ENCODE data around the gene ACTN4. TPM values are rescaled to one million over a fixed set of nuclear protein-coding genes. Genes with fewer than 3 reads are reported as not detected.

Gene ACTN4
- total and polyA plus RNA-seq, 12 donors, result 148 to 773 (median 558) TPM

DNA sequence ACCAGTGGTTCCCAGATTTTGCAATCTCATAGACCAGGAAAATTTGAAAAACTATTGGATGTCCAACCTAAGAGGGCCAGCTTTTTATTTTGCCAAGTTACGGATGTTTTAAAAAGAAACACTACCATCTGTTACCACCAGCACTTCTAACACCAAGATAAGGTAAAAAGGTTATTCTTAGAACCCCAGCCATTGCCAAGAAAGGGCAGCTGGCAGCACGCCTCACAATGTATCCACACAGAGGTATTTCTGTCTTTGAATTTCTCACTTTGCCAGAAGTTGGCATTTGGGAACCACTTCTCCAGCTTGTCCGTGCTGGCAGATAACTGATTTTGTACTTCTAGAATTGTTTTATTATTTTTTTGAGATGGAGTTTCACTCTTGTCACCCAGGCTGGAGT, 68.1 kb downstream of the ACTN4 start:
- Histone ChIP-seq H3K4me1 (replicated peaks in 1 of 2) (peaks cover 38 to 47% of the 10 kb centered on the region in 2 donors), H3K4me3 (no peak overlapping the region), H3K9me3 (replicated peaks in 1 of 3) (no peaks in the 10 kb centered on the region), H3K27ac (peak overlapping the region in 2 of 5 donors; percentile 44 to 89), H3K36me3 (replicated peaks in 1 of 2) (peaks cover 0 to 91% of the 10 kb centered on the region in 2 donors), H3K27me3 (no peaks in the 10 kb centered on the region)
- 56 to 74% (median 65%) methylated on average over 3 of the region's 3 CpGs for WGBS, 4 donors
- intact Hi-C loops (cut with DNase I), result no loop called here
- TF ChIP-seq POLR2A (IDR thresholded peaks at IDR 0.05), result no peak
- peak in 3 of 6 experiments; percentile 20 to 27 (median 21) for TF ChIP-seq CTCF (IDR thresholded peaks at IDR 0.05)
- DNase-seq, result peak in 3 of 7 donors; percentile 68 to 86 (median 70)

GRCh38 chr19:38717051-38717450, 69.6 kb downstream of the ACTN4 start:
- H3K27ac ChIP-seq, result no peak overlapping the region
- intact Hi-C loops (cut with DNase I), result no loop called here
- H3K4me1 ChIP-seq (replicated peaks in 1 of 2), result peaks cover 24 to 34% of the 10 kb centered on the region in 2 donors
- no peaks in the 10 kb centered on the region for H3K9me3 ChIP-seq (replicated peaks in 1 of 3)
- peaks cover 0 to 91% of the 10 kb centered on the region in 2 donors for H3K36me3 ChIP-seq (replicated peaks in 1 of 2)
- H3K4me3 ChIP-seq, result no peak overlapping the region
- TF ChIP-seq CTCF (IDR thresholded peaks at IDR 0.05), result no peak
- TF ChIP-seq POLR2A (IDR thresholded peaks at IDR 0.05), result no peak
- no peaks in the 10 kb centered on the region for H3K27me3 ChIP-seq
- 92 to 94% (median 94%) methylated on average over 7 to 17 of the region's 17 CpGs; no CpG with 5 or more reads in 1 of the 4 donors for WGBS, 4 donors
- no peak for DNase-seq

GRCh38 chr19:38717855-38718254, 70.4 kb downstream of the ACTN4 start:
- Histone ChIP-seq H3K4me1 (replicated peaks in 1 of 2) (peaks cover 16 to 34% of the 10 kb centered on the region in 2 donors), H3K27me3 (no peaks in the 10 kb centered on the region), H3K4me3 (no peak overlapping the region), H3K27ac (peak overlapping the region in 1 of 5 donors; percentile 61), H3K36me3 (replicated peaks in 1 of 2) (peaks cover 0 to 93% of the 10 kb centered on the region in 2 donors), H3K9me3 (replicated peaks in 1 of 3) (no peaks in the 10 kb centered on the region)
- intact Hi-C loops (cut with DNase I), result no loop called here
- DNase-seq, result no peak
- 89 to 96% (median 93%) methylated on average over 4 to 11 of the region's 11 CpGs for WGBS, 4 donors
- TF ChIP-seq CTCF (IDR thresholded peaks at IDR 0.05) (no peak), POLR2A (IDR thresholded peaks at IDR 0.05) (no peak)

DNA sequence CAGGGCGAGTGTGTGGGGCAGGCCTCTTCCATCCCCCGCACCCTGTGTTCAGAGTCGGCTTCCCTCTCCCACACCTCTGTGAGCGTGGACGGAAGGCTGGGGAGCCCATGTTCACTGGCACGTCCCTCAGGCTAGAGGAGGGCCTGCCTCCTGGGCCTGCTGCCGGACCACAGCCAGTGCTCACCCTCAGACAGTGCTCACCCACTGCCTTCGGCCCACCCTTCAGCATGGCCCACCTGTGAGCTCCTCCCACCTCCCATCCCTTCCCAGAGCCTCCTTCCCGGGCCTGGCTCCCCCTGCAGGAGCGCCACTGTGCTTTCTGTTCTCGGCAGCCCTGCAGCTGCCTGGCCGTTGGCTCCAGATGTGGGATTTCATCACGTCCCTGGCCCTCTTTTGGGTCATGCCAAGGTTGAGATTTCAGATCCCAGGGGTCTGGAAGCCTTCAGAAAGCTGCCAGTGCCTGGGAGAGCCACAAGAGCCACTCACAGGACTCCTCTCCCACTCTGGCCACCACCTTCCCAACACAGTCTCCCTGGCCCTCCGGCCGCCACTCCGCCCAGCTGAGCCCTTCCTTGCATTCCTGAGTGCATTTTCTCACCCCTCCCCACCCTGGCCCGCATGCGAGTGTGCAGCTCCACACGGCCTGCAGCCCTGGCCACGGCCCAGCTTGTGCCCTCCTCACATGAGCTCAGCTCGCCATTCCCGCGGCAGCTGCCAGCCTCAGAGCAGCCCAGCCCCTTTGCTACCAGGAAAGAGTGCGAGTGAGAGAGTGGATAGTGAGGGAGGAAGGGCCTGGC, 71.5 kb downstream of the ACTN4 start:
- peak in 2 of 7 donors; percentile 46 to 60 for DNase-seq
- intact Hi-C loops (cut with DNase I), result no loop called here
- H3K4me3 ChIP-seq, result no peak overlapping the region
- no peaks in the 10 kb centered on the region for H3K27me3 ChIP-seq
- peak in 1 of 6 experiments; percentile 20 for TF ChIP-seq CTCF (IDR thresholded peaks at IDR 0.05)
- TF ChIP-seq POLR2A (IDR thresholded peaks at IDR 0.05), result no peak
- 72 to 75% (median 74%) methylated on average over 17 to 24 of the region's 24 CpGs for WGBS, 4 donors
- H3K36me3 ChIP-seq (replicated peaks in 1 of 2), result peaks cover 0 to 100% of the 10 kb centered on the region in 2 donors
- peak overlapping the region in 3 of 5 donors; percentile 19 to 61 (median 34) for H3K27ac ChIP-seq
- H3K9me3 ChIP-seq (replicated peaks in 1 of 3), result no peaks in the 10 kb centered on the region
- H3K4me1 ChIP-seq (replicated peaks in 1 of 2), result peaks cover 8 to 29% of the 10 kb centered on the region in 2 donors
